Transverse colon (tissue), 4 donors: ENCODE results near the gene TTC12.

Source experiments
- CTCF ChIP-seq, 5 experiments: fragments of 200-600 bp in 3 of 5; fragments of 450-650 bp in 2 of 5; sonication (generic) in 3 of 5; IDR thresholded peaks; 1 replicate in 2 of 5; 2 replicates in 3 of 5; pipeline ENCODE4 v1.5.1; 2016 to 2017; ENCODE audit warnings: antibody characterized with exemption in 5 of 5, inconsistent platforms in 3 of 5, mild to moderate bottlenecking in 2 of 5, moderate library complexity in 1 of 5
- EP300 ChIP-seq: sonication (generic); formaldehyde crosslinking; IDR thresholded peaks from one replicate; pipeline ENCODE4 v1.6.1; 2017; ENCODE audit warnings: antibody characterized with exemption, low read depth
- POLR2A ChIP-seq: fragments of 450-650 bp; IDR thresholded peaks from one replicate; pipeline ENCODE4 v1.6.1; 2016; ENCODE audit warnings: antibody characterized with exemption, mild to moderate bottlenecking, moderate library complexity
- POLR2AphosphoS5 ChIP-seq, 3 donors: sonication (generic); formaldehyde crosslinking; IDR thresholded peaks; one replicate each; pipeline ENCODE4 v1.6.1; 2016; ENCODE audit warnings: antibody characterized with exemption in 3 of 3

DNA sequence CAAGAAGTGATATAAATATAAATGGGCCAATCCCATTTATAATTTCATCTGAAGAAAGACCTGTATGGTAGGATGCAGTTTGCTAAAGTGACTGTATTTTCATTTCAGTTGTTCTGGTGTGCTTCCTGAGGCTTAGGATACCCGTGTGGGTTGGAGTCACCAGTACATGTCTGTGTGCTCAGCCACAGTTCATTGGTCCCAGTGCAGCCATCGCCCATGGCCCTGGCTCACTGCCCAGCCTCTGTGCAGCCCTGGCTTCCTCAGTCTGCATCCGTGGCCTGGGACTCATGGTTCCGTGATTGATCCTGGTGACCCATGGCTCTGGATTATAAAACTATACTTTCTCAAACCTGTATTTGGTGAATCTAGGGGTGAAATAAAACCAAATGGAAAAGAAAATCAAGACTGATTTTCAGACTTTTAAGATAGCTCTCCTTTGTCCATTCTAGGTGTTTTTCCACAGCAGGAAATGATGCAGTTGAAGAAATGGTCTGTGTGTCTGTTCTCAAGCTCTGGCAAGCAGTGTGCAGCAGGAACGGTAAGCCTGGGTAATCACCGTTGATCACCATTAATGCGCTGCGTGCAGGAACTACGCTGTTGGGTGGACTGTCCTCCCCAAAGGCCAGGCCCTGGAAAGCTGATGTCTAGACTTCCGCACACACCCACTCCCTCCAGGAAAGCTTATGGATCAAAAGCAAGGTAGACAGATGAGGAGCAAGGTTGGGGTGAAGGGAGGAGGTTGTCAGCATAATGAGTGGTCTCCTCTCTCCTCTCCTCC, 27.2 kb downstream of the TTC12 start:
- TF ChIP-seq CTCF (IDR thresholded peaks at IDR 0.05) = no peak
- no peak for TF ChIP-seq POLR2A
- TF ChIP-seq EP300 = no peak
- TF ChIP-seq POLR2AphosphoS5 (IDR thresholded peaks at IDR 0.05) = no peak
